RWPE2 (cell line): ENCODE measurements around the gene KHNYN.

ENCODE experiments used
- ATAC-seq: fragments of 200-7000 bp; cut with Tn5 transposase; 3 replicates; pipeline ENCODE4 v1.9.1; 2021; ENCODE audit warnings: low read depth
- DNase-seq: peaks from one replicate; pipeline ENCODE4 v3.0.0-alpha.2; 2020; ENCODE audit warnings: low spot score
- H3K27ac ChIP-seq: fragments of 450-650 bp; 2 replicates; pipeline ENCODE4 v1.5.1; 2017; ENCODE audit warnings: mild to moderate bottlenecking; ENCODE audit not compliant: poor library complexity, severe bottlenecking
- H3K27me3 ChIP-seq: fragments of 250-450 bp; sonication (Bioruptor Pico); 2 replicates; pipeline ENCODE4 v1.5.1; 2021; ENCODE audit warnings: mild to moderate bottlenecking, moderate library complexity; ENCODE audit not compliant: insufficient read depth, poor library complexity, severe bottlenecking
- H3K36me3 ChIP-seq: fragments of 250-450 bp; sonication (Bioruptor Pico); 2 replicates; pipeline ENCODE4 v1.5.1; 2020; ENCODE audit warnings: low read depth, mild to moderate bottlenecking, moderate library complexity
- H3K4me1 ChIP-seq: fragments of 250-450 bp; sonication (Bioruptor Pico); 2 replicates; pipeline ENCODE4 v1.5.1; 2021; ENCODE audit warnings: mild to moderate bottlenecking, moderate library complexity; ENCODE audit not compliant: insufficient read depth, poor library complexity, severe bottlenecking
- H3K4me3 ChIP-seq: fragments of 250-450 bp; sonication (Bioruptor Pico); 2 replicates; pipeline ENCODE4 v1.5.1; 2021; ENCODE audit warnings: mild to moderate bottlenecking, moderate library complexity; ENCODE audit not compliant: severe bottlenecking
- H3K9me3 ChIP-seq: fragments of 250-450 bp; sonication (Bioruptor Pico); 2 replicates; pipeline ENCODE4 v1.5.1; 2021; ENCODE audit warnings: mild to moderate bottlenecking, moderate library complexity; ENCODE audit not compliant: severe bottlenecking
- TF ChIP-seq, protein P1 (sequence below): fragments of 450-650 bp; IDR thresholded peaks from one replicate; pipeline ENCODE4 v1.5.1; 2017; ENCODE audit warnings: mild to moderate bottlenecking, moderate library complexity; ENCODE audit not compliant: poor library complexity, severe bottlenecking

Gene KHNYN

DNA sequence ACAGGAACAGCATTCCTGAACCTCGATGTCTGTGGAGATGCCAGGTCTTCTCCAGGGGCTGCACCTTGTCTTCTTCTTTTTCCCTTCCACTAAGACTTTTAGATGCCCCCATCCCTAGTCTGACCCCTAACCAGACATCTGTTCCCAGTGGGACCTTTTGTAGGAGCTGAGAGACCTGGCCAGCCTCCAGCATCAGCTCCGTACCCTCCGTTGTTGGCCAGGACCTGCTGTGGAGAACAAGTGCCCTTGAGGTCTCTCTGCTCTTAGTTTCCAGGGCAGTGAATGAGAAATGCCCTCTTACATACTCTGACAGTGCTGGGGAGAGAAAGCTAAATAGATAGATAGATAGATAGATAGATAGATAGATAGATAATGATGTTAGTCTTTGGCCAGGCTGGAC, 29.6 kb downstream of the KHNYN start:
- TF ChIP-seq, protein P1, sequence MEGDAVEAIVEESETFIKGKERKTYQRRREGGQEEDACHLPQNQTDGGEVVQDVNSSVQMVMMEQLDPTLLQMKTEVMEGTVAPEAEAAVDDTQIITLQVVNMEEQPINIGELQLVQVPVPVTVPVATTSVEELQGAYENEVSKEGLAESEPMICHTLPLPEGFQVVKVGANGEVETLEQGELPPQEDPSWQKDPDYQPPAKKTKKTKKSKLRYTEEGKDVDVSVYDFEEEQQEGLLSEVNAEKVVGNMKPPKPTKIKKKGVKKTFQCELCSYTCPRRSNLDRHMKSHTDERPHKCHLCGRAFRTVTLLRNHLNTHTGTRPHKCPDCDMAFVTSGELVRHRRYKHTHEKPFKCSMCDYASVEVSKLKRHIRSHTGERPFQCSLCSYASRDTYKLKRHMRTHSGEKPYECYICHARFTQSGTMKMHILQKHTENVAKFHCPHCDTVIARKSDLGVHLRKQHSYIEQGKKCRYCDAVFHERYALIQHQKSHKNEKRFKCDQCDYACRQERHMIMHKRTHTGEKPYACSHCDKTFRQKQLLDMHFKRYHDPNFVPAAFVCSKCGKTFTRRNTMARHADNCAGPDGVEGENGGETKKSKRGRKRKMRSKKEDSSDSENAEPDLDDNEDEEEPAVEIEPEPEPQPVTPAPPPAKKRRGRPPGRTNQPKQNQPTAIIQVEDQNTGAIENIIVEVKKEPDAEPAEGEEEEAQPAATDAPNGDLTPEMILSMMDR, result no peak
- H3K9me3 ChIP-seq, result peaks cover 3% of the 10 kb centered on the region
- ATAC-seq, result no peak
- DNase-seq, result no peak
- H3K27me3 ChIP-seq, result no peaks in the 10 kb centered on the region
- no peak overlapping the region for H3K27ac ChIP-seq
- 0 out of 2 replicates have a peak, but pooled peaks cover 4% of the 10 kb centered on the region for H3K36me3 ChIP-seq
- H3K4me1 ChIP-seq, result peaks cover 3% of the 10 kb centered on the region
- H3K4me3 ChIP-seq, result no peak overlapping the region

DNA sequence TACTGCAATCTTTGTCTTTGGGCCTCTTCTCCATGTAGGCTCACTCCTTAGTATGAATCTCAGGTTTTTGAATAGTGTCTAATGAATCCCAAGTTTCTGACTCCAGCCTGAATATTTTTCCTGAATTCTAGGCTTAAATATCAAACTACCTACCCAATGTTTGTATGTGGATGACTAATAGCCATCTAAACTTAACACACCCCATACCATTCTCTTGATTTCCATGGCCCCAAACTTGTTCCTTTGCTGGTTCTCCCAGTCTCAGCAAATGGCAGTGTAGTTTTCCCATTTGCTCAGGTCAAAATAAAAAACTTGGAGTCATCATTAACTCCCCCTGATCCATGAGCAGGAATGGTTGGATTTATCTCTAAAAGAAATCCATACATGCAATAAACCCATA, 31.6 kb downstream of the KHNYN start:
- no peaks in the 10 kb centered on the region for H3K27me3 ChIP-seq
- H3K9me3 ChIP-seq, result no peaks in the 10 kb centered on the region
- no peaks in the 10 kb centered on the region for H3K36me3 ChIP-seq
- no peak overlapping the region for H3K27ac ChIP-seq
- H3K4me1 ChIP-seq, result no peaks in the 10 kb centered on the region
- no peak overlapping the region for H3K4me3 ChIP-seq
- ATAC-seq (peak; percentile 66), DNase-seq (no peak)
- TF ChIP-seq, protein P1, result no peak

GRCh38 chr14:24463017-24463883, 33.5 kb downstream of the KHNYN start:
- H3K4me1 ChIP-seq, result no peaks in the 10 kb centered on the region
- TF ChIP-seq, protein P1, result no peak
- H3K4me3 ChIP-seq, result no peak overlapping the region
- no peaks in the 10 kb centered on the region for H3K9me3 ChIP-seq
- H3K27ac ChIP-seq, result no peak overlapping the region
- no peaks in the 10 kb centered on the region for H3K27me3 ChIP-seq
- no peak for ATAC-seq
- no peak for DNase-seq
- no peaks in the 10 kb centered on the region for H3K36me3 ChIP-seq

DNA sequence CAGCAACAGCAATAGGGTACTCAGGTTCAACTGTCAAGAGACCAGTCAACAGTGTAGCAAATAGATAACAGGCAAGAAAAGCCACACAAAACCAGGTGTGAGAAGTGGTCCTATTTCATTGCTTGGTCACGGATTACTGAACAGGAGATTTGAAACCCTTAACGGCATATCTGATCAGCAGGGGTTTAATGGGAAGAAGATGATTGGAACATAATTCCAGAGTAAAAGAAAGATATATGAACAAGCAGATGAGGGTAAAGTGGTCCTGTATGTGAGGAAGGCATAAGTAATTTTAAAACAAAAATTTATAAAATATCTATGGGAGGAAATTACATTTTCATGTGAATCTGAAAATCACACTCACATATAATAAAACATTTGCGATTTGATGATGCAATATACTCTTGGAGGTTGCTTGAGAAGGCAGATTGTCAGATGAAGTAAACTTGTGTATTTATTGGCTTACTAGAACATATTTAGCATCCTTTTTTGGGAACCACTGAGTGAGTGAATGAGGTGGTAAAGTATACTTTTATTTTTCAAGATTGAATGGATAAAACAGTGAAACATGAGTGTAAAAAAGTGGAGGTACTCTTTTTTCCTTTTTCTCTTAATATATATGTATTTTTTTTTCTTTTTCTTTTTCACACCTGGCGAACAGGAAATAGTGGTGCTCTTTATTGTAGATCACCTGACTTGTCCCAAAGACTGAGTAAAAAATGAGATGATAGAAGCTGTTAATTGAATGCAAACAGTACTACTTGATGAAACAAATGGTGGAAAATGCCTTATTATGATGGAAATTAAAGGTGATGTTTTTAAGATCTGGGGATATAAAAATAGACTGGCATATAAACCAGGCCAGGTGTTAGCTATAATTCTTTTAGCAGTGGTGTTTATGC, 34.4 kb downstream of the KHNYN start:
- ATAC-seq, result no peak
- Histone ChIP-seq H3K9me3 (no peaks in the 10 kb centered on the region), H3K36me3 (no peaks in the 10 kb centered on the region), H3K4me1 (no peaks in the 10 kb centered on the region), H3K4me3 (no peak overlapping the region), H3K27me3 (no peaks in the 10 kb centered on the region), H3K27ac (no peak overlapping the region)
- DNase-seq, result no peak
- TF ChIP-seq, protein P1, result no peak
